GM12878 (cell line): Measurements from ENCODE around the gene SLC12A2.

ENCODE experiments used
- ASH2L ChIP-seq: fragments of 300-600, 200-600 bp; sonication (generic); IDR thresholded peaks from 2 replicates; pipeline ENCODE4 v1.6.1; 2017; ENCODE audit warnings: low read depth, mild to moderate bottlenecking, borderline replicate concordance
- ATF7 ChIP-seq: fragments of 450-650 bp; IDR thresholded peaks from 2 replicates; pipeline ENCODE4 v1.6.1; 2016; ENCODE audit warnings: low read depth, mild to moderate bottlenecking
- CBX3 ChIP-seq: fragments of 200-600 bp; sonication (generic); IDR thresholded peaks from 2 replicates; pipeline ENCODE4 v1.6.1; 2016; ENCODE audit warnings: low read depth, borderline replicate concordance
- CHD1 ChIP-seq: IDR thresholded peaks from 2 replicates; pipeline ENCODE4 v1.6.1; 2012; ENCODE audit warnings: low read depth, low read length, improper control_type of control experiment
- CTCF ChIP-seq, 3 experiments: IDR thresholded peaks in 2 of 3; conservative IDR thresholded peaks in 1 of 3; 2 replicates each; pipeline ENCODE4 v1.5.1; 2011; ENCODE audit warnings: low read depth in 3 of 3, low read length in 3 of 3, mild to moderate bottlenecking in 3 of 3, control low read depth in 2 of 3, moderate library complexity in 2 of 3, inconsistent platforms in 1 of 3, mixed read lengths in 1 of 3; ENCODE audit not compliant: control insufficient read depth in 2 of 3, insufficient read depth in 1 of 3; ENCODE audit errors: extremely low read depth in 1 of 3
- HSF1 ChIP-seq: fragments of 150-350 bp; IDR thresholded peaks from 2 replicates; pipeline ENCODE4 v1.6.1; 2014; ENCODE audit warnings: mild to moderate bottlenecking, low read depth, low read length
- MLLT1 ChIP-seq: fragments of 450-650 bp; IDR thresholded peaks from 2 replicates; pipeline ENCODE4 v1.6.1; 2016; ENCODE audit warnings: mild to moderate bottlenecking
- MTA3 ChIP-seq: IDR thresholded peaks from 2 replicates; pipeline ENCODE4 v1.6.1; 2012; ENCODE audit warnings: low read length, inconsistent platforms, borderline replicate concordance
- NRF1 ChIP-seq: conservative IDR thresholded peaks from 2 replicates; pipeline ENCODE4 v1.6.1; 2011; ENCODE audit warnings: mild to moderate bottlenecking, low read depth, low read length, improper control_type of control experiment
- PKNOX1 ChIP-seq: fragments of 450-650 bp; IDR thresholded peaks from 2 replicates; pipeline ENCODE4 v1.6.1; 2016; ENCODE audit warnings: mild to moderate bottlenecking
- RAD21 ChIP-seq: IDR thresholded peaks from 2 replicates; pipeline ENCODE4 v1.6.1; 2011; ENCODE audit warnings: mild to moderate bottlenecking, low read depth, low read length, moderate library complexity; ENCODE audit not compliant: insufficient read depth
- SRF ChIP-seq, 2 experiments: IDR thresholded peaks; 2 replicates each; pipeline ENCODE4 v1.6.1; 2011; ENCODE audit warnings: low read depth in 2 of 2, low read length in 2 of 2, mild to moderate bottlenecking in 1 of 2, moderate library complexity in 1 of 2
- TAF1 ChIP-seq: IDR thresholded peaks from 2 replicates; pipeline ENCODE4 v1.6.1; 2011; ENCODE audit warnings: mild to moderate bottlenecking, low read depth, low read length, borderline replicate concordance
- TARDBP ChIP-seq: IDR thresholded peaks from 2 replicates; pipeline ENCODE4 v1.6.1; 2016; ENCODE audit warnings: borderline replicate concordance

GRCh38 chr5:128121651-128122050 is 38.1 kb downstream of the SLC12A2 start:
- TF ChIP-seq CTCF (IDR thresholded peaks at IDR 0.05 in 2 of 3, conservative IDR thresholded peaks at IDR 0.05 in 1 of 3; ENCODE audit: control insufficient read depth in 2 of 3, extremely low read depth in 1 of 3, insufficient read depth in 1 of 3, low read depth in 3 of 3, low read length in 3 of 3) (no peak), ASH2L (no peak), CBX3 (no peak), CHD1 (no peak), TAF1 (no peak), NRF1 (no peak), PKNOX1 (no peak), MLLT1 (no peak), TARDBP (no peak), ATF7 (no peak), HSF1 (no peak), RAD21 (no peak), MTA3 (no peak), SRF (IDR thresholded peaks at IDR 0.05; ENCODE audit: low read depth in 2 of 2, low read length in 2 of 2) (no peak)
